Erythroblast (primary cell): Measurements from ENCODE around the gene PADI6.

Experiments used
- GATA1 ChIP-seq: IDR thresholded peaks from 2 replicates; pipeline ENCODE4 v1.6.1; 2011; ENCODE audit warnings: low read depth, mild to moderate bottlenecking, control low read depth, low read length, moderate library complexity
- POLR2A ChIP-seq: IDR thresholded peaks from 2 replicates; pipeline ENCODE4 v1.6.1; 2011; ENCODE audit warnings: mild to moderate bottlenecking, low read length

DNA sequence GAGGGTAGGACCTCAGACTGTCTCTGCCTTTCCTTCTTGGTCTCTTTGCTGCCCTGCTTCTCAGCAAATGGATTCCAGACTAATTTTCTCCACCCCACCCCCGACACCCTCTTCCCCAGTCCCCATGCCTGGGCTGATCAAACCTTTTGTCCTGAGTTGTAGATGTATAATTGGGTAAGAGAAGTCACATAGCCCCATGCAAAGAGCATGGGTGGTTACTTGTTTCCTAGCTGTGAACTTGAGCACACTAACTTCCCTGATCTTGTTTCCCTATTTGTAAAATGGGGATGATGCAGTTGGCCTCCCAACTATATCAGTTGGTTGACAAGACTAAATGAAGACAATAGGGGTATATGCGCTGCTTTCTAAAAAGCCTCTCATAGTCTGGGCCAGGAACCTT, 9.2 kb downstream of the PADI6 start:
- TF ChIP-seq POLR2A (no peak), GATA1 (no peak)
